AG20443 (cell line): ENCODE results near the gene PTPRA.

ENCODE experiments used
- DNase-seq: peaks from one replicate; pipeline ENCODE4 v3.0.0; 2012; ENCODE audit warnings: low spot score, mixed read lengths

The PTPRA gene

GRCh38 chr20:2849529-2849928, 23.8 kb upstream of the PTPRA start:
- no peak for DNase-seq

GRCh38 chr20:2851086-2851485, 22.2 kb upstream of the PTPRA start:
- DNase-seq, result no peak

- no peak for DNase-seq
Measured at GRCh38 chr20:2858591-2858990, 14.7 kb upstream of the PTPRA start.

GRCh38 chr20:2859330-2860121, 13.8 kb upstream of the PTPRA start:
- DNase-seq, result peak; percentile 50

GRCh38 chr20:2864626-2865025, 8.7 kb upstream of the PTPRA start:
- DNase-seq, result no peak

- DNase-seq, result no peak
Measured at GRCh38 chr20:2865101-2865500, 8.2 kb upstream of the PTPRA start.

- DNase-seq, result no peak
Measured at GRCh38 chr20:2865630-2866029, 7.7 kb upstream of the PTPRA start.

- no peak for DNase-seq
Measured at GRCh38 chr20:2866236-2866635, 7.0 kb upstream of the PTPRA start.

GRCh38 chr20:2867081-2867864, 6.0 kb upstream of the PTPRA start:
- DNase-seq, result no peak

- DNase-seq, result no peak
Measured at GRCh38 chr20:2869381-2869780, 3.9 kb upstream of the PTPRA start.

- DNase-seq, result no peak
Measured at GRCh38 chr20:2871111-2871465, 2.2 kb upstream of the PTPRA start.

- no peak for DNase-seq
Measured at GRCh38 chr20:2871661-2872458, 1.4 kb upstream of the PTPRA start.

GRCh38 chr20:2872459-2873009, 747 bp upstream of the PTPRA start:
- peak; percentile 56 for DNase-seq

GRCh38 chr20:2873747-2874041, 413 bp downstream of the PTPRA start:
- no peak for DNase-seq

- no peak for DNase-seq
Measured at GRCh38 chr20:2874456-2874855, 1.2 kb downstream of the PTPRA start.

- DNase-seq, result no peak
Measured at GRCh38 chr20:2875690-2876203, 2.5 kb downstream of the PTPRA start.

- no peak for DNase-seq
Measured at GRCh38 chr20:2878515-2878914, 5.2 kb downstream of the PTPRA start.

- peak; percentile 92 for DNase-seq
Measured at GRCh38 chr20:2879146-2879545, 5.9 kb downstream of the PTPRA start.

GRCh38 chr20:2880650-2881049, 7.4 kb downstream of the PTPRA start:
- DNase-seq, result no peak

GRCh38 chr20:2883726-2884637, 10.7 kb downstream of the PTPRA start:
- DNase-seq, result no peak

- DNase-seq, result no peak
Measured at GRCh38 chr20:2887715-2888114, 14.4 kb downstream of the PTPRA start.
